MM.1S (cell line): Measurements from ENCODE around the gene ZNF438.

ENCODE experiments used
- DNase-seq: peaks from one replicate; pipeline ENCODE4 v3.0.0-alpha.2; 2015
- H2AFZ ChIP-seq: fragments of 300-600 bp; sonication (generic); 2 replicates; pipeline ENCODE4 v1.6.0; 2016; ENCODE audit warnings: antibody characterized with exemption, low read length
- H3F3A ChIP-seq: fragments of 300-600 bp; sonication (generic); 2 replicates; pipeline ENCODE4 v1.6.1; 2016; ENCODE audit warnings: mild to moderate bottlenecking, antibody characterized with exemption, low read length, moderate library complexity, mixed read lengths; ENCODE audit not compliant: insufficient read depth
- H3K27ac ChIP-seq: fragments of 300-600 bp; sonication (generic); 2 replicates; pipeline ENCODE4 v1.5.1; 2016; ENCODE audit warnings: mild to moderate bottlenecking, low read length
- H3K27me3 ChIP-seq: fragments of 300-600 bp; sonication (generic); replicated peaks from 2 replicates; pipeline ENCODE4 v1.6.0; 2016; ENCODE audit warnings: low read length; ENCODE audit not compliant: insufficient read depth
- H3K36me3 ChIP-seq: fragments of 300-600 bp; sonication (generic); replicated peaks from 2 replicates; pipeline ENCODE4 v1.6.1; 2016; ENCODE audit warnings: mild to moderate bottlenecking, low read length, mixed read lengths; ENCODE audit not compliant: insufficient read depth
- H3K4me1 ChIP-seq: fragments of 300-600 bp; sonication (generic); 2 replicates; pipeline ENCODE4 v1.6.1; 2016; ENCODE audit warnings: low read length, mixed read lengths
- H3K4me2 ChIP-seq: fragments of 300-600 bp; sonication (generic); 2 replicates; pipeline ENCODE4 v1.6.0; 2016; ENCODE audit warnings: low read depth, low read length
- H3K4me3 ChIP-seq: fragments of 300-600 bp; sonication (generic); 2 replicates; pipeline ENCODE4 v1.5.1; 2016; ENCODE audit warnings: low read length, mixed read lengths
- H3K79me2 ChIP-seq: fragments of 300-600 bp; sonication (generic); 2 replicates; pipeline ENCODE4 v1.6.1; 2016; ENCODE audit warnings: mixed run types, low read length, mixed read lengths
- H3K9ac ChIP-seq: fragments of 300-600 bp; sonication (generic); 2 replicates; pipeline ENCODE4 v1.6.1; 2016; ENCODE audit warnings: low read length, mixed read lengths
- H3K9me2 ChIP-seq: fragments of 300-600 bp; sonication (generic); replicated peaks from 2 replicates; pipeline ENCODE4 v1.6.1; 2016; ENCODE audit warnings: mild to moderate bottlenecking, low read length, mixed read lengths; ENCODE audit not compliant: insufficient read depth
- H3K9me3 ChIP-seq: fragments of 300-600 bp; sonication (generic); replicated peaks from 2 replicates; pipeline ENCODE4 v1.6.1; 2016; ENCODE audit warnings: mild to moderate bottlenecking, low read length, mixed read lengths; ENCODE audit not compliant: insufficient read depth
- H4K20me1 ChIP-seq: fragments of 300-600 bp; sonication (generic); 2 replicates; pipeline ENCODE4 v1.6.1; 2016; ENCODE audit warnings: mild to moderate bottlenecking, low read length, moderate library complexity, mixed read lengths; ENCODE audit not compliant: insufficient read depth
- CTCF ChIP-seq: fragments of 300-600 bp; sonication (generic); IDR thresholded peaks from 2 replicates; pipeline ENCODE4 v1.5.1; 2016; ENCODE audit warnings: antibody characterized with exemption, low read length, mixed read lengths
- EZH2 ChIP-seq: fragments of 300-600 bp; sonication (generic); optimal IDR thresholded peaks from 2 replicates; pipeline ENCODE3; 2017; ENCODE audit warnings: low read depth, mild to moderate bottlenecking, antibody characterized with exemption, low read length, mixed read lengths
- EZH2phosphoT487 ChIP-seq: fragments of 300-600 bp; sonication (generic); IDR thresholded peaks from 2 replicates; pipeline ENCODE4 v1.6.1; 2018; ENCODE audit warnings: antibody characterized with exemption, low read length

The ZNF438 gene

DNA sequence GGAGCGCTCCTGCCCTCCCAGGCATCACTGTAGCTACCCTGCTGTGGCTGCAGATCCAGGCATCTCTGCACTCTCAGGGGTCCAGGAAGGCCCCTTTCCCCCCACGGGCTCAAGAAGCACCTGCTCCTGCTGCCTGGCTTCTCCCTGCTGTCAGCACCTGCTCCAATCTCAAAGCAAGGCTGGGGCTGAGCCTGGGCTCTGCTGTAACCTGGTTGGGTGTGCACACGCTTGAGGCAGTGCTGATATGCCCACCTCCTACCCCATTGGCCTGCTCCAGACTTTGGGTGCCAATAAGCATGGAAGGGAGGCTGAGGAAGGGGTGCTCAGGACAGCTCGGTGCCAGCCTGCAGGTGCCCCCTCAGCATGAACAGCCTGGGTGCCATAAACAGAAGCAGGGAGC lies 185.0 kb downstream of the ZNF438 start:
- Histone ChIP-seq H2AFZ (no peak overlapping the region), H3K79me2 (no peaks in the 10 kb centered on the region), H3F3A (no peaks in the 10 kb centered on the region), H3K9me2 (no peaks in the 10 kb centered on the region), H3K27ac (no peak overlapping the region), H3K27me3 (no peaks in the 10 kb centered on the region), H3K4me3 (no peak overlapping the region), H4K20me1 (no peaks in the 10 kb centered on the region), H3K4me1 (no peaks in the 10 kb centered on the region), H3K9ac (no peak overlapping the region), H3K36me3 (no peaks in the 10 kb centered on the region), H3K9me3 (no peaks in the 10 kb centered on the region), H3K4me2 (no peak overlapping the region)
- TF ChIP-seq EZH2phosphoT487 (no peak), EZH2 (no peak), CTCF (no peak)
- no peak for DNase-seq

DNA sequence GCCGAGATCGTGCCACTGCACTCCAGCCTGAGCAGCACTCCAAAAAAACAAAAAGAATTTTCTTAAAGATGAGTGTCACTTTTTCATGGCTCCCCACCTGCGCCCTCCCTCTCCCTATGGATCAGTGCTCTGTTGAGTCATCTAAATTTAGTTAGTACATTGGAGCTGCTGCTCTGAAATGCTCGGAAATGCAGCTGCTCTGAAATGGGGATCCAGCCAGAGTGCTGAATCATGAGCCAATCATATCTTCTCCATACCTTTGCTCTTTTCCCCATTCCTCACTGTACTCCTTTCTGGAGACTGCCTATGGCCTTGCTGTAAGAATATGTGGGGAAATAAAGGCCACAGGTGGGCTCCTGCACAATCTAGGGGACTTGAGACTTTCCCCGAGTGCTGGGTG lies 188.8 kb downstream of the ZNF438 start:
- Histone ChIP-seq H2AFZ (no peak overlapping the region), H3K79me2 (no peaks in the 10 kb centered on the region), H3K4me3 (no peak overlapping the region), H3F3A (no peaks in the 10 kb centered on the region), H3K9ac (no peak overlapping the region), H3K4me1 (no peaks in the 10 kb centered on the region), H3K9me2 (no peaks in the 10 kb centered on the region), H3K27me3 (no peaks in the 10 kb centered on the region), H4K20me1 (no peaks in the 10 kb centered on the region), H3K4me2 (no peak overlapping the region), H3K9me3 (no peaks in the 10 kb centered on the region), H3K27ac (no peak overlapping the region), H3K36me3 (no peaks in the 10 kb centered on the region)
- TF ChIP-seq EZH2 = no peak
- no peak for TF ChIP-seq CTCF
- TF ChIP-seq EZH2phosphoT487 = no peak
- DNase-seq = no peak

- H3K9me3 ChIP-seq = no peaks in the 10 kb centered on the region
- no peak overlapping the region for H3K27ac ChIP-seq
- H3K79me2 ChIP-seq = no peaks in the 10 kb centered on the region
- H3K4me1 ChIP-seq = no peaks in the 10 kb centered on the region
- H3K9me2 ChIP-seq = no peaks in the 10 kb centered on the region
- no peak overlapping the region for H3K4me3 ChIP-seq
- no peak overlapping the region for H3K9ac ChIP-seq
- no peaks in the 10 kb centered on the region for H3F3A ChIP-seq
- no peaks in the 10 kb centered on the region for H3K27me3 ChIP-seq
- no peak for DNase-seq
- H2AFZ ChIP-seq = no peak overlapping the region
- no peaks in the 10 kb centered on the region for H4K20me1 ChIP-seq
- H3K36me3 ChIP-seq = no peaks in the 10 kb centered on the region
- no peak overlapping the region for H3K4me2 ChIP-seq
- TF ChIP-seq CTCF (no peak), EZH2phosphoT487 (no peak), EZH2 (no peak)
Observed at GRCh38 chr10:30842185-30842584, 189.5 kb downstream of the ZNF438 start.
